GM19324 (cell line): ENCODE measurements around the gene PLAAT4.
"Not testable (repeated sequence)": the region's sequence is repeated elsewhere in the genome, so short reads cannot be mapped to it uniquely, and the experiment has no call there.

Source experiments
- ATAC-seq: cut with Tn5 transposase; IDR thresholded peaks from one replicate; pipeline ENCODE4 v1.9.1; 2021; ENCODE audit warnings: mild to moderate bottlenecking, moderate library complexity; ENCODE audit not compliant: unreplicated experiment, low FRiP score

PLAAT4 gene

DNA sequence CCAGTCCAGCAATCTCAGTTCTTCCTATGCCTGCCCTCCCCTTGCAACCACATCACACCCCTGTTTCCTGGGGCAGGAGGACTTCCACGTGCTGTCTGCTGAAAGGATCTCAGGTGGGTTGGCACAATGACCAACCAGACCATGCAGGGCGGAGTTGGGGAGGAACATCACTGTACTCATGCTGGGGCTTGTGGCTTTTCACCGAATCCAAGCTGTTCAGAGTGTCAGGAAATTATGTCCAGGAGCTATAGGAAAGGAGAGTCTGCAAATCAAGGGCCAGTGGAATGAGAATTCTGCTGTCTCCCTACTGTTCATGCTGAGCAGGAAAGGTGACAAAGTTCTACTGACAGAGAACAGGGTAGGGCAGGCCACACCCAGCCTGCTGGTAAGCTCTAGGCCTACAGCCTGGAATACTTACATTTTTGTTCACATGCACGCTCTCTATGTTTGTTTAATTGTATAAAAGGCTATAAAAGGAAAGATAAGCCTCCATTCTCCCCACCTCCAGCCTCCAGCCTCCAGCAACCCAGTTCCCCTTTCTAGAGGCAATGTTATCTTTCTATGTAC lies 28.3 kb downstream of the PLAAT4 start:
- ATAC-seq: no peak

DNA sequence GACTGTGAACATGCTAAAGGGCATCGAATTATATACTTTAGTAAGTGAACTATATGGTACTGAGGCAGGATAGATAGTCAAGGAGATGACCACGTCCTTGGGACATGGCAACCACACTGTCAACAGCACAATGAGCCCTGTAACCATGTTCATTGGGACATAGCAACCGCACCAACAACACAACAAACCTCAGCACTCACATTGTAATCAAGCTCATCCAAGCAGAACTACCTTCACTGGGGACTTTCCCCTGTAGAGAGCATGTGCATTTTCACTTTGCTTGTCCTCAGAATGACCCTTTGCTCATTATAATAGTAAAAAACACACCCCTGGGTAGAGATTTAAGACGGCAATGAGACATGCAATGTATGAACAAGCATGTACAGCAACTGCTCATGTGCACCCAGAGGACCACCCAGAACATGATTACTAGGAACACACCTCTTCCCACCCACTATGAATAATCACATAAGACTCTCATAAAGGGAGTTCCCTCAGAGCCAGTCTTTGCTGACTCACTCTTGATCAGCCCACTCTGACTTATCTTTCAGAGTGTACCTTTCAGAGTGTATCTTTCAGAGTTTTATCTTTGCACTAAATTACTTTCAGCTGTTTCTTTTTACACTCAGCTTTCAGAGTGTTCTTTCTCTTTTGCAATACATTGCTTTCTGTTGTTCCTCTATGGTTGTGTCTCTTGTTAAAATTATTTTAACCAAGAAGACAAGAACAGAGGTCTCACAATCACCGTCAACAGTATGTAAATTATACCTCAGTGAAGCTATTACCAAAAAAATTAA lies 30.6 kb downstream of the PLAAT4 start:
- ATAC-seq: peak; percentile 74

DNA sequence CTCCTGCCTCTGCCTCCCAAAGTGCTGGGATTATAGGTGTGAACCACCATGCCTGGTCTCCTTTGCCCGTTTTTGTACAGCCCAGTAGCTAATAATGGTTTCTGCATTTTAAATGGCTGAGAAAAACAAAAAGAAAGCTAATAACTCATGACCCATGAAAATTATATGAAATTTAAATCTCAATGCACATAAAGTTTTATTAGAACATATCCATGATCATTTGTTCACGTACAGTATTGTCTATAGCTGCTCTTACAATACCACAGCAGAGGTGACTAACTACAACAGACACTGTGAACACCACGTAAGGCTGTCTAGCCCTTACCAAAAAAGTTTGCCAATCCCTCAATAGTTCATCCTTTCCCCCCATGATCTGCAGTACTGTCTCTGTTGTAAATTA lies 33.0 kb downstream of the PLAAT4 start:
- no peak for ATAC-seq

DNA sequence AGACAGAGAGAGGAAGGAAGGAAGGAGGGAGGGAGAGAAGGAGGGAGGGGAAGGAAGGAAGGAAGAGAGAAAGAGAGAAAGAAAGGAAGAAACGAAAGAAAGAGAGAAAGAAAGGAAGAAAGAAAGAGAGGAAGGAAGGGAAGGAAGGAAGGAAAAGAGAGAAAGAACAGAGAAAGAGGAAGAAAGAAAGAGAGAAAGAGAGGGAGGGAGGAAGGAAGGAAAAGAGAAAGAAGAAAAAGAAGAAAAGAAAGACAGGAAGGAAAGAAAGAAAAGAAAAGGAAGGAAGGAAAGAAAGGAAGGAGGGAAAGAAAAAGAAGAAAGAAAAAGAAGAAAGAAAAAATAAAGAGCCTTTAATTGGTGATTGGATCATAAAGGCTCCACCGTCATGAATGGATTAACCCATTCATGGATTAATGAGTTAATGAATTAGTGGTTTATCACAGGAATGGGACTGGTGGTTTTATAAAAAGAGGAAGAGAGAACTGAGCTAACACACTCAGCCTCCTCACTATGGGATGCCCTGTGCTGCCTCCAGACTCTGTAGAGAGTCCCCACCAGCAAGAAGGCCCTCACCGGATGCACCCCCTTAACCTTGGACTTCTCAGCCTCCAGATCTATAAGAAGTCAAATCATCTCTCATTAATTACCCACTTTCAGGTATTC lies 35.5 kb downstream of the PLAAT4 start:
- ATAC-seq: no peak

DNA sequence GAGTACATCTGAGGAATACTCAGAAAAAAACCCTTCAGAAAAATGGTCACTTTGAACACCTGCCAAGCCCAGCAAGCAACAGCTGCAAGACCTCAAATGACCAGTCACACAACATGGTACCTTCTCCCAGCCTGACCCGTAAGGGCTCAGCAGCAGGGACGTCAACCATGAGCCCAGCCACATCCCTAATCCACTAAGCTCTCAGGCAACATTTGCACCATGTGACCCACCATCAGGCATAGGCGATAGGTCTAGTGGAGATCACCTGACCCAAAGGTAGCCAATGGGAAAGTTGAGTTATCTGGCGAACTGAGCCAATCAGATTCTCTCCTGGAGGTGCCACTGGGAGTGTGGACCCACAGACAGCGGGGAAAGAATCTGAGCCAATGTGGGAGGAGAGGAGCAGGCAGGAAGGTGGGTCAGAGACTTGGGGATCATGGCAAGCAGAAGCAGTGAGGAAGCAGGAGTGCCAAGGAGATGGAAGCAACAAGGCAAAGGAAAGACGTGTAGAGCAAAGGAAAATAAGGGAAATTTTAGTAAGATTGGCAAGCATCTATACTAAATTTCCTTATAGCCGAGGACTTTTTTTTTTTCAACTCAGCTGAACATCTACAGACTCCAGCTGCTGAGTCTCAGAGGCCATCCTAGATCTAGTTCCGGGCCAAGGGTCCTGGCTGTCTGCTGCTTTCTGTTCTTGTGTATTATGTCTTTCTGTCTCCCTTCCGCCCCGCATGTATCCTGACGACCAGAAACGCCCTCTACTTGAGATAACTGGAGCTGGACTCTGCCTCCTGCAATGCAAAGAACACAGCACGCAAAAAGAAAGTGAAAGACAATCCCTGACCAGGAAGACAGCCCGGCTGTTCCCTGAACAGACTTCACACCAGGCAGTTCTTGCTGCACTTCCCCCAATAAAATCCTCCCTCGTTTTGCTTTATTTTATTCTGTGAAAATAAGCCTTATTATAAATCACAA lies 37.6 kb downstream of the PLAAT4 start:
- ATAC-seq: no peak

DNA sequence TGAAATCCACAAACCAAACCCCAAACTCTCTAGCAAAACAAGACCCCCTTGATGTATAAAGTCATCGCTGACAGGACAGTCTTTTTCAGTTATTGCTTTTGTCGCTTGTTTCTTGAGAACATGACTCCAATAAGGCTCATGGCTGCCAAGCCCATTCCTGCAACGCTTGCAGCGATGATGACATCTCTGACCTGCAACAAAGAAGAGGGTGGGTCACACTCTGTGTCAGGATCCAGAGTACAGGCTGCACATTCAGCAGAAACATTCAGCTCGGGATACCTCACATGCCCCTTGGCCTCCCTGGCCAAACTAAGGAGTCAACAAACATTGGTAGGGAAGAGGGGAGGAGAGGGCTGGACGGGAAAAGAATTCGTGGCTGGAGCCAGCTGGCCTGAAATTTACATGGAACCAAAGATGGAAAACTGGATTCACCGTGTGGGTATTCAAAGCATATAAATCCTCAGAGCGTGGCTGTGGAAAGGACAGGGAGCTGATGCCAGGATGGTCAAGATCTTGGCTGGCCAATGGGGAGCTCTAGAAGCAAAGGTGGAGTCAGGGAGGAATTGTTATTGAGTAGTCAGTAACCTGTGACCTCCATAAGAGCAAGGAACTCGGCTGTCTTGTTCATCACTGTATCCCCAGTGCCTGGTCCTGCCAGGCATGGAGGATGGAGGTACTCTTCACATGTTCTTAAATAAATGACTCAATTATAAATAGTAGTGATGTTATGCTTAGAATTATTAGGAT lies 38.4 kb downstream of the PLAAT4 start:
- ATAC-seq: no peak

DNA sequence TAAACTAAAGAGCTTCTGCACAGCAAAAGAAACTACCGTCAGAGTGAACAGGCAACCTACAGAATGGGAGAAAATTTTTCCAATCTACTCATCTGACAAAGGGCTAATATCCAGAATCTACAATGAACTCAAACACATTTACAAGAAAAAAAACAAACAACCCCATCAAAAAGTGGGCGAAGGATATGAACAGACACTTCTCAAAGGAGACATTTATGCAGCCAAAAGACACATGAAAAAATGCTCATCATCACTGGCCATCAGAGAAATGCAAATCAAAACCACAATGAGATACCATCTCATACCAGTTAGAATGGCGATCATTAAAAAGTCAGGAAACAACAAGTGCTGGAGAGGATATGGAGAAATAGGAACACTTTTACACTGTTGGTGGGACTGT lies 42.3 kb downstream of the PLAAT4 start:
- ATAC-seq: not testable (repeated sequence)

DNA sequence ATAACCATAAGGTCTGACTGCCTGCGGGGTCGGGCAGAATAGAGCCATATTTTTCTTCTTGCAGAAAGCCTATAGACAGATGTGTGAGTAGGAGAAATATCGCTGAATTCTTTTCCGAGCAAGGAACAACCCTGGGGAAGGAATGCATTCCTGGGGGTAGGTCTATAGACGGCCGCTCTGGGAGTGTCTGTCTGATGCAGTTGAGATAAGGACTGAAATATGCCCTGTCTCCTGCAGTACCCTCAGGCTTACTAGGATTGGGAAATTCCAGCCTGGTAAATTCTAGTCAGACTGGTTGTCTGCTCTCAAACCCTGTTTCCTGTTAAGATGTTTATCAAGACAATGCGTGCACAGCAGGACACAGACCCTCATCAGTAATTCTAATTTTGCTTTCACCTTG lies 44.6 kb downstream of the PLAAT4 start:
- ATAC-seq: not testable (repeated sequence)

DNA sequence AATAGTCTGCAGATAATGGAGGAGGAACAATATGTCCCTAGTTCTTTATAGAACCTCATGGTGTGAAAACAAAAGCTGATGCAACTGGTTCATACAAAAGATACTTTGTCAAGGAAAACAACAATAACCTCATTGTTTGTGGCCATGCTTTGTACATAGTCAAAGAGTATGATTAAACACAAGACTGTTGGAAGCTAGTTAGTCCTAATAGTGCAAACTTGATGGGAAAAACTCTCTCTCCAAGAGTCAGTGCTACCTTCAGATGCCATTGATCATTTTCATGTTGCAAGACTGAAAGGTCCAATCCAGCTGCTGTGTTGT lies 46.7 kb downstream of the PLAAT4 start:
- ATAC-seq: no peak

DNA sequence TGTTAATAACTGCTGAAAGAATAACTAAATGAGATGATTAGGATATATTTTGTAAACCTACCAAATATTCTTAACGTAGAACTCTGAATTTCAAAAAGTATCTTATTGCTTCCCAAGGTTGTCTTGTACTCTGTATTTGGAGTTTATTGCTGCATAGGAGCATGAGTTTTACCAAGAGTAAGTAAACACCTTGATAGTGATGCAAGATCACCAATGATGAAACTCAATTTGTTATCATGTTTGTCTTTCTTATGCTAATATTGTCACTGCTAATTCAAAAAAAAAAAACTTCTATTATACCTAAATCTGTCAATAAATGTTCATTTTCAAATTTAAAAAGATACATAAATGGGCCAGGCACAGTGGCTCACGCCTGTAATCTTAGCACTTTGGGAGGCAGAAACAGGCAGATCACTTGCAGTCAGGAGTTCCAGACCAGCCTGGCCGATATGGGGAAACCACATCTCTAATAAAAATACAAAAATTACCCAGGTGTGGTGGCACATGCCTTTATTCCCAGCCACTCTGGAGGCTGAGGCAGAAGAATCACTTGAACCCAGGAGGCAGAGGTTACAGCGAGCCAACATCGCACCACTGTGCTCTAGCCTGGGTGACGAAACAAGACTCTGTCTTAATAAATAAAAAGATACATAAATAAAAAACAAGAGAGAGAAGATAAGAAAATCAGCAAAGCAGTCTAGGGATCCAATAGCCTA lies 50.0 kb downstream of the PLAAT4 start:
- ATAC-seq: no peak

DNA sequence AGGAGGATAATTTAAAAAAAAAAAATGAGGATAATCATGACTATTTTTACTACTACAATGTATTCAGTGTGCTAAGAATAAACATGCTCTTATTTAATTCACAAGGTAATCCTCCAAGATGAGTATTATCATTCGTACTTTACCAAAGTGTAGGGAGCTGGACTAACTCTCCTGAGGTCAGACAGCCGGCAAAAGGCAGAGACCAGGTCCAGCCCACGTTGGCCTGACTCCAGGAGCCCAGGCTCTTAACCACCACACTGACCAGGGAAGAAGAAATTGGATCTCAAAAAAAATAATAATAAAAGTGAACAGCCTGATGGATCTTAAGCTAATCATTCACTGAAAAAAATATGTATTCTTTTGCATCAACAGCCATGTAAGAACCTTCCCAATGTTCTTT lies 52.4 kb downstream of the PLAAT4 start:
- no peak for ATAC-seq

DNA sequence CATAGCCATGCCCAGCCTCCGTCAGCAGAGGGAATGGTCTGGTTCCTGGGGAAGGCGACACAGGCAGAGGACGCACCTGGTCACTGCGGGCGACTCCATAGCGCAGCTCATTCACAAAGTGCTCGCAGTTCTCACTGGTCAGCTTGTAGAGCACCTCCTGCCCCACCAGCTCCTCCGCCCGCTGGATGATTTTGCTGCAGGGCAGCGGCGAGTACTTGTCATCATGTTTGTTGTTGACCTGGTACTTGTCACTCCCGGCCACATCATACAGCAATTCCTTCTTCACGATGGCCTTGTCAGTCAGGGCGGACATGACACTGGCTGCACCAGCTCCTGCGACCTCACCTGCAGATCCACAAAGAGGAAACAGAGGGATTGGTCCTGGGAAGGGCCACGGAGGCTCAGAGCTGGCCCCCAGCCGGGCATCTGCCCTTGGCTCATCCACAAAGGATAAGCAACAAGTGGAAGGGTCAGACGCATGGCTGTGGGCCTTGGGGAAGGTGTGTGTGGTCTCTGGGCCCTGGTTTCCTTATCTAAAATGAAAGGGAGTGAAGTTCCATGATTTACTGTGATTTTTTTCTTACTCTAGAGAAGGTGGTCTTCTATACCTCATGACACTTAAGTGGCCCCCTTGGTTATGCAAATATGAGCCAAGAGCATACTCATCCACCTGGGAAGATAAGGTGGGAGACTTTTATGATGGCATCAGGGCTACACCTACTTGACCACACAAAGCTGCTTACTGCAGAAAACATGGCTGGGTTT lies 53.6 kb downstream of the PLAAT4 start:
- no peak for ATAC-seq

DNA sequence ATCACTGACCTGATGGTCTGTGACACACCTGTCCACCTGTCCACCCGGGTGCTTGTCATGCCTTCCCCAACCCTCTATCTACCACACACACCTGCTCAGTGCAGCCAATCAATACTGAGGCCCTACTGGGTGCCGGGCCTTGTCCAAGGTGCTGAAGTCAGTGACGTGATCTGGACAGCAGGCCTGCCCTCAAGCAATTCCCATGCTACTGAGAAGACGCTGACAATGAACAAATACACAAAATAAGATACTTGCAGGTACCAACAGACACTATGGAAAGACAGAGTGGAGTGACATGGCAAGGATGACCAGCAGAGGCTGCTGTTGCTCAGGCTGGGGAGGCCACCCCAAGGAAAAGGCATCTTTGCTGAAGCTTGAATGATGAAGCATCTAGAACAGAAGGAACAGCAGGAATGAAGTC lies 56.4 kb downstream of the PLAAT4 start:
- ATAC-seq: no peak

DNA sequence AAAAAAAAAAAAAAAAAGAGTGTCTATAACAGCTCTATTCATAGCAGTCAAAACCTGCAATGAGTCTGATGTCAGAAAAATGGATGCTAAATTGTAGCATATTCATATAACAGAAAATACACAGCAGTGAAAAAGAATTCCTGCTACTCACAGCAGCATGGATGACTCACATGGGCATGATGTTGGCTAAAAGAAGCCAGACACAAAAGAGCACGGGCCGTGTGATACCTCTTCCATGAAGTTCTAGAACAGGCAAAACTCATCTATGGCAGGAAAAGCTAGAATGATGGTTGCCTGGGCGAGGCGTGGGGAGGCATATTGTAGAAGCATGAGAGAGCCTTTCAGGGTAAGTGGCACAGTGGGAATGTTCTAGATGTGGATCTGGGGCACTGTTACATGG lies 58.7 kb downstream of the PLAAT4 start:
- ATAC-seq: no peak
